Measurements from ENCODE around the gene PLS1.
"Not testable (repeated sequence)": the region's sequence is repeated elsewhere in the genome, so short reads cannot be mapped to it uniquely, and the experiment has no call there.

Gene PLS1

GRCh38 chr3:142595141-142595540 is 1.1 kb upstream of the PLS1 start:
- DNase-seq (ENCODE audit: extremely low read depth, insufficient read length): no peak
- H3K27me3 ChIP-seq (replicated peaks; ENCODE audit: control insufficient read depth, insufficient read depth, low read length): no peaks in the 10 kb centered on the region
- no peak overlapping the region for H3K4me3 ChIP-seq (replicated peaks; ENCODE audit: low read depth, low read length)
- TF ChIP-seq CTCF (IDR thresholded peaks at IDR 0.05; ENCODE audit: insufficient read depth, low read length, poor library complexity, severe bottlenecking): no peak
- H3K36me3 ChIP-seq (ENCODE audit: control insufficient read depth, insufficient read depth, low read length): no peaks in the 10 kb centered on the region

- Histone ChIP-seq H3K27me3 (replicated peaks; ENCODE audit: control insufficient read depth, insufficient read depth, low read length) (no peaks in the 10 kb centered on the region), H3K36me3 (ENCODE audit: control insufficient read depth, insufficient read depth, low read length) (no peaks in the 10 kb centered on the region), H3K4me3 (replicated peaks; ENCODE audit: low read depth, low read length) (peak overlapping the region; percentile 87)
- TF ChIP-seq CTCF (IDR thresholded peaks at IDR 0.05; ENCODE audit: insufficient read depth, low read length, poor library complexity, severe bottlenecking): no peak
- DNase-seq (ENCODE audit: extremely low read depth, insufficient read length): no peak
These were observed 627 bp upstream of the PLS1 start for GRCh38 chr3:142595581-142595950.

- Histone ChIP-seq H3K27me3 (replicated peaks; ENCODE audit: control insufficient read depth, insufficient read depth, low read length) (no peaks in the 10 kb centered on the region), H3K4me3 (replicated peaks; ENCODE audit: low read depth, low read length) (peak overlapping the region; percentile 87), H3K36me3 (ENCODE audit: control insufficient read depth, insufficient read depth, low read length) (no peaks in the 10 kb centered on the region)
- no peak for TF ChIP-seq CTCF (IDR thresholded peaks at IDR 0.05; ENCODE audit: insufficient read depth, low read length, poor library complexity, severe bottlenecking)
- no peak for DNase-seq (ENCODE audit: extremely low read depth, insufficient read length)
These were observed 514 bp downstream of the PLS1 start for GRCh38 chr3:142596726-142597088.

GRCh38 chr3:142597906-142598305 is 1.7 kb downstream of the PLS1 start:
- Histone ChIP-seq H3K4me3 (replicated peaks; ENCODE audit: low read depth, low read length) (no peak overlapping the region), H3K27me3 (replicated peaks; ENCODE audit: control insufficient read depth, insufficient read depth, low read length) (no peaks in the 10 kb centered on the region), H3K36me3 (ENCODE audit: control insufficient read depth, insufficient read depth, low read length) (no peaks in the 10 kb centered on the region)
- DNase-seq (ENCODE audit: extremely low read depth, insufficient read length): no peak
- TF ChIP-seq CTCF (IDR thresholded peaks at IDR 0.05; ENCODE audit: insufficient read depth, low read length, poor library complexity, severe bottlenecking): no peak

GRCh38 chr3:142601713-142602112 is 5.5 kb downstream of the PLS1 start:
- H3K36me3 ChIP-seq (ENCODE audit: control insufficient read depth, insufficient read depth, low read length): no peaks in the 10 kb centered on the region
- no peaks in the 10 kb centered on the region for H3K27me3 ChIP-seq (replicated peaks; ENCODE audit: control insufficient read depth, insufficient read depth, low read length)
- no peak overlapping the region for H3K4me3 ChIP-seq (replicated peaks; ENCODE audit: low read depth, low read length)
- no peak for TF ChIP-seq CTCF (IDR thresholded peaks at IDR 0.05; ENCODE audit: insufficient read depth, low read length, poor library complexity, severe bottlenecking)
- no peak for DNase-seq (ENCODE audit: extremely low read depth, insufficient read length)

- no peak for DNase-seq (ENCODE audit: extremely low read depth, insufficient read length)
- Histone ChIP-seq H3K4me3 (replicated peaks; ENCODE audit: low read depth, low read length) (no peak overlapping the region), H3K36me3 (ENCODE audit: control insufficient read depth, insufficient read depth, low read length) (no peaks in the 10 kb centered on the region), H3K27me3 (replicated peaks; ENCODE audit: control insufficient read depth, insufficient read depth, low read length) (no peaks in the 10 kb centered on the region)
- no peak for TF ChIP-seq CTCF (IDR thresholded peaks at IDR 0.05; ENCODE audit: insufficient read depth, low read length, poor library complexity, severe bottlenecking)
These were observed 6.6 kb downstream of the PLS1 start for GRCh38 chr3:142602619-142603385.

GRCh38 chr3:142603386-142603705 is 7.2 kb downstream of the PLS1 start:
- not testable (repeated sequence) for H3K27me3 ChIP-seq (replicated peaks; ENCODE audit: control insufficient read depth, insufficient read depth, low read length); H3K4me3 ChIP-seq (replicated peaks; ENCODE audit: low read depth, low read length); DNase-seq (ENCODE audit: extremely low read depth, insufficient read length); H3K36me3 ChIP-seq (ENCODE audit: control insufficient read depth, insufficient read depth, low read length)
